Measurements from ENCODE around the gene NBEAL2. TPM values are rescaled to one million over a fixed set of nuclear protein-coding genes. Genes with fewer than 3 reads are reported as not detected.

NBEAL2 gene
- total and polyA plus RNA-seq, 2 experiments from 2014 or later: 38.6 to 42.2 TPM

GRCh38 chr3:46930945-46931403 lies 48.5 kb upstream of the NBEAL2 start:
- no peak for DNase-seq (ENCODE audit: low spot score)
- H2AFZ ChIP-seq: no peak overlapping the region
- no peaks in the 10 kb centered on the region for H3K27me3 ChIP-seq
- H3K4me3 ChIP-seq: no peak overlapping the region
- peaks cover 84% of the 10 kb centered on the region for H3K79me2 ChIP-seq
- peaks cover 12% of the 10 kb centered on the region for H4K20me1 ChIP-seq (ENCODE audit: insufficient read depth, poor library complexity, severe bottlenecking)
- WGBS (ENCODE audit: low lambda C conversion rate, missing lambda C conversion rate): 72% methylated on average over 3 of the region's 3 CpGs
- no peaks in the 10 kb centered on the region for H3K9me2 ChIP-seq (replicated peaks; ENCODE audit: insufficient read depth)
- no peaks in the 10 kb centered on the region for H3K9me3 ChIP-seq (ENCODE audit: low read depth)
- TF ChIP-seq CTCF (IDR thresholded peaks at IDR 0.05; ENCODE audit: poor library complexity) (no peak), EZH2 (IDR thresholded peaks at IDR 0.05; ENCODE audit: borderline replicate concordance) (no peak), EZH2phosphoT487 (IDR thresholded peaks at IDR 0.05; ENCODE audit: low read depth, severe bottlenecking, unreplicated experiment) (no peak)
- H3K36me3 ChIP-seq (replicated peaks; ENCODE audit: insufficient read depth, low read depth): no peaks in the 10 kb centered on the region
- H3K4me2 ChIP-seq: peak overlapping the region; percentile 56
- peak overlapping the region; percentile 87 for H3K27ac ChIP-seq
- peaks cover 61% of the 10 kb centered on the region for H3K4me1 ChIP-seq (ENCODE audit: insufficient read depth)

GRCh38 chr3:46931631-46932331 lies 47.7 kb upstream of the NBEAL2 start:
- no peaks in the 10 kb centered on the region for H3K36me3 ChIP-seq (replicated peaks; ENCODE audit: insufficient read depth, low read depth)
- H3K27ac ChIP-seq: peak overlapping the region; percentile 87
- TF ChIP-seq EZH2 (IDR thresholded peaks at IDR 0.05; ENCODE audit: borderline replicate concordance) (no peak), CTCF (IDR thresholded peaks at IDR 0.05; ENCODE audit: poor library complexity) (no peak), EZH2phosphoT487 (IDR thresholded peaks at IDR 0.05; ENCODE audit: low read depth, severe bottlenecking, unreplicated experiment) (no peak)
- DNase-seq (ENCODE audit: low spot score): peak; percentile 59
- no peaks in the 10 kb centered on the region for H3K9me2 ChIP-seq (replicated peaks; ENCODE audit: insufficient read depth)
- H3K4me3 ChIP-seq: no peak overlapping the region
- peaks cover 63% of the 10 kb centered on the region for H3K4me1 ChIP-seq (ENCODE audit: insufficient read depth)
- peak overlapping the region; percentile 56 for H3K4me2 ChIP-seq
- H4K20me1 ChIP-seq (ENCODE audit: insufficient read depth, poor library complexity, severe bottlenecking): peaks cover 12% of the 10 kb centered on the region
- no peaks in the 10 kb centered on the region for H3K9me3 ChIP-seq (ENCODE audit: low read depth)
- WGBS (ENCODE audit: low lambda C conversion rate, missing lambda C conversion rate): 46% methylated on average over 6 of the region's 6 CpGs
- H3K27me3 ChIP-seq: no peaks in the 10 kb centered on the region
- peaks cover 85% of the 10 kb centered on the region for H3K79me2 ChIP-seq
- no peak overlapping the region for H2AFZ ChIP-seq

- WGBS (ENCODE audit: low lambda C conversion rate, missing lambda C conversion rate): 85% methylated on average over 6 of the region's 7 CpGs
- Histone ChIP-seq H4K20me1 (ENCODE audit: insufficient read depth, poor library complexity, severe bottlenecking) (peaks cover 8% of the 10 kb centered on the region), H3K27me3 (no peaks in the 10 kb centered on the region), H3K36me3 (replicated peaks; ENCODE audit: insufficient read depth, low read depth) (no peaks in the 10 kb centered on the region), H2AFZ (no peak overlapping the region), H3K79me2 (peaks cover 85% of the 10 kb centered on the region), H3K4me3 (no peak overlapping the region), H3K9me2 (replicated peaks; ENCODE audit: insufficient read depth) (no peaks in the 10 kb centered on the region), H3K27ac (peak overlapping the region; percentile 87), H3K4me1 (ENCODE audit: insufficient read depth) (peaks cover 64% of the 10 kb centered on the region), H3K9me3 (ENCODE audit: low read depth) (no peaks in the 10 kb centered on the region), H3K4me2 (peak overlapping the region; percentile 56)
- no peak for DNase-seq (ENCODE audit: low spot score)
- TF ChIP-seq EZH2 (IDR thresholded peaks at IDR 0.05; ENCODE audit: borderline replicate concordance): no peak
- TF ChIP-seq EZH2phosphoT487 (IDR thresholded peaks at IDR 0.05; ENCODE audit: low read depth, severe bottlenecking, unreplicated experiment): no peak
- no peak for TF ChIP-seq CTCF (IDR thresholded peaks at IDR 0.05; ENCODE audit: poor library complexity)
Measured at GRCh38 chr3:46932455-46933225, 46.8 kb upstream of the NBEAL2 start.

Measured in hepatocyte (in vitro differentiated cells).